Kidney tubule cell (primary cell): ENCODE results near the gene SMURF2.
"Not testable (repeated sequence)": the region's sequence is repeated elsewhere in the genome, so short reads cannot be mapped to it uniquely, and the experiment has no call there.

Source experiments
- DNase-seq: peaks from one replicate; pipeline ENCODE4 v3.0.0-alpha.2; 2018; ENCODE audit warnings: low spot score

SMURF2 gene

DNA sequence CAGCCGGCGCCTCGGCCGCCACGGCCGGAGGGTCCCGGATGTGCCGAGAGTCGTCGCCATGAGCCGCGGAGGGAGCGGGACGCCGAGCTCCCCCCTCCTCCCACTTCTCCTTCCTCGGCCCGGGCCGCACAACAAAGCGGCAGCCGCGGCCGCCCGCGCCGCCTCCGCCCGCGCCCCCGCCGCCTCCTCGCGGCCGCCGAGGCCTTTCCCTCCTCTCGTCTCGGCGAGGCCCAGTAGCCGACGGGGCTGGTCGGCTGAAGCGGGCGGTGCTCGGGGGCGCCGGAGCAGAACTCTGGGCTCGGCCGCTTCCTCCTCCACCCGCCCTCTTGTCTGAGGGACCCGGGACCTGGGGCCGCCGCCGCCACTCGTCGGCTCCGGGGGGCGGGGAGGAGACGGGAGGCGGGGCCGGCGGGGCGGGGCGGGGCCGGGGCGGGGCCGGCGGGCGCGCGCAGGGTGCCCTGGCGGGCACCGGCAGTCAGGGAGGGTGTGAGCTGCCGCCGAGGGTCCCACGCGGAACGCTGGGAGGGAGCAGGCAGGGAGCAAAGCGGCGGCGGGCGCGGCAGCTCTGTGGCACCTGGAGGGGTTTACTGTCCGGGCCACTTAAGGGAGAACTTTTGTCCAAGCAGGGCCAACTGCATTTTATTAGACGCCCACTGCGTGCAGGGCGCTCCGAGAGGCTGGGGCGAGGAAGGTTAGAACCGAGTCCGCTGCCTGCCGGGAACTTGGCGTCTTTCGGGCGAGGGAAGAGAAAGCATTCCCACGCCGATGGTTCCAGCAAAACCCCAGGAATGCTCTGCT is at the start of gene SMURF2:
SMURF2 (minus strand) TSS at position 332 of the 798 bp plus-strand sequence. CDS start 427 bp downstream, outside the sequence.
- peak; percentile 89 for DNase-seq

DNA sequence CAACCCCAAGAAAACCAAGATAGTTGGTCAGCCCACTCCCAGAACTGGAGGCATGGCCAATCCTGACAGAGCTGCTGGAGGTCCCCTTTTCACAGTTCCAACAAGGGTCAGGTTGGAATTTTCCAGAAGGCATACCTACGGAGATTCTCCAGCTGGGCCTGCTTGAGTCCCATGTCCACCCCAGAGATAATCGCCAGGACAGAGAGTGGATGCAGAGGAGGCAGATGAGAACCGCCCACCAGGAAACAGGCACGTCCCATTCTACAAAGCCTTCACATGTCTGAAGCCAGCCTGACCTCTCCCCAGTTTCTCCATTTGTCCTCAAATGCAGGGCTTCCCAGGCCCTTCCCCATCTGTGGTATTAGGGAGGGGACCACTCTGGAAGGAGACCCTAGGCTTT is 47.4 kb upstream of the SMURF2 start:
- no peak for DNase-seq

GRCh38 chr17:64707050-64707591 is 45.0 kb upstream of the SMURF2 start:
- peak; percentile 100 for DNase-seq

DNA sequence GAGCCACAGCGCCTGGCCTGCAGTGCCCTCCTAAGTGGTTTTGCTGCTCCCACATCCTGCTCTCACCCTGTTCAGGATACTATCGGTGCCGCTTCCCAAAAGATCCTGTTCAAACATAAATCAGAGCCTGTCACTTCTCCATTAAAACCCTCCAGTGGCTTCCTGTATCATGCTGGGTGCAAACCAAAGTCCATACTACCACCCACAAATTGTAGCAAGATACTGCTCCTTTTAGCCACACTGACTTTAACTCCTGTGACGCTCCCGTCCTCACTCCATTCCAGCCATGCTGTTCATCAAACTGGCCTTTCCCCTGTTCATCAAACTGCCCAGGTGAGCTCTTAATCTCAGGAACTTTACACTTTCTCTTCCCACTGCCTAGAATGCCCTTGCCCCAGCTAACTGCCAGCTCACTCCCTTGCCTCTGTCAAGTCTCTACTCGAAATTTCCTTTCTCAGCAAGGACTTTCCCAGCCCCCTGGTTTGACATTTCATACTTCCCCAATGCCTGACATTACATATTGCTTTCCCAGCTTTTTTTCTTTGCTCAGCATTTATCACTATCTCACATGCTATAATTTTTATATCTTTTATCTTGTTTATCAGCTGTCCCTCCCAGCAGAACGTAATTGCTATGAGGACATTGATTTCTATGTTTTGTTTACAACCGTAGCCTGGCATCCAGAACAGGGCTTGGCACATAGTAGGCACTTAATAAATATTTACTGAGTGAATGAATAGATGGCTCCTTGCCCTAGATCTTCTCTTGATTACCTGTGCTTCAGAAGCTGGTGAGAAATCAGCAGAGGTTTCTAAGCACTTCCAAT is 44.3 kb upstream of the SMURF2 start:
- DNase-seq = peak; percentile 69

DNA sequence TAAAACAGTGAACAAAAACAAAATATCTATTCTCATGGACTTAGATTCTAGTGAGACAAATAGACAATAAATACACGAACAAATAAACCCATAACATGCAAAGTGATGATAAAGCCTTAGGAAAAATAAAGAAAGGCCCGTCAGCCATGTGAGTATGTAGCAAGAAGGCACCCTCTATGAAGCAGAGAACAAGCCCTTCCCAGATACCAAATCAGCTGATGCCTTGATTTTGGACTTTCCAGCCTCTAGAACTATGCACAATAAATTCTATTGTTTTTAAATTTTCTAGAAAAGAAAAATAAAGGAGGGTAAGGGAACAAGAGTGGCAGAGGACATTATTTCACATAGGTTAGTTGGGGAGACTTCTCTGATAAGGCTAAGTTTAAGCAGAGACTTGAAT is 40.7 kb upstream of the SMURF2 start:
- no peak for DNase-seq

DNA sequence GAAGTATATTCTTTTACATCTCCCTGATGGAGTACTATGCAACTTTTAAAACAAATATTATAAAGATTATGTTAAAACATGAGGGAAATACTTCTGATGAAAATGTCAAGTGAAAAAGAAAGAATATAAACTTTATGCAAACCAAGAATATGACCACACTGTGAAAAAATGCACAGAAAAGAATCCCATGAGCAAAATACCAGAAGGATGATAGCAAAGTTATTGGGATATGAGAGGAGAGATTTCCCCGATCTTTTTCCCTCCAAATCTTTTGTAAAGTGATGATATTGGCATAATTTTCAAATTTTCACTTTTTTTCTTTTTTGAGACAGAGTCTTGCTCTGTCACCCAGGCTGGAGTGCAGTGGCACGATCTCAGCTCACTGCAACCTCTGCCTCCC is 36.6 kb upstream of the SMURF2 start:
- DNase-seq = no peak

- peak; percentile 89 for DNase-seq
Observed at GRCh38 chr17:64694207-64694606, 32.1 kb upstream of the SMURF2 start.

- DNase-seq = no peak
Observed at GRCh38 chr17:64692187-64692586, 30.1 kb upstream of the SMURF2 start.

DNA sequence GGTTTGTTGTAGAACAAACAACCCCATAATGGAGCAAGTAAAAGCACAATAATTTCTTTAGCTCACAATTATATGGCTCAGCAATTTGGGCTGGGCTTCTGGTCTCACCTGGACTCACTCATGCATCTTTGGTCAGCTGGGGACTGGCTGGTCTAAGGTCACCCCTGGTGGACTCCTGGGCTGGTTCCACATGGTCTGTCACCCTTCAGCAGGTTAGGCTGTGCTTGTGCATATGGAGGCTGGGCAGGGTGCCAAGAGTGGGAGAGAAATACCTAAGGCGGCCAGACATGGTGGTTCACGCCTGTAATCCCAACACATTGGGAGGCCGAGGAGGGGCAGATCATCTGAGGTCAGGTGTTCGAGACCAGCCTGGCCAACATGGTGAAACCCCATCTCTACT is 27.0 kb upstream of the SMURF2 start:
- peak; percentile 70 for DNase-seq

- no peak for DNase-seq
Observed at GRCh38 chr17:64688481-64688880, 26.4 kb upstream of the SMURF2 start.

DNA sequence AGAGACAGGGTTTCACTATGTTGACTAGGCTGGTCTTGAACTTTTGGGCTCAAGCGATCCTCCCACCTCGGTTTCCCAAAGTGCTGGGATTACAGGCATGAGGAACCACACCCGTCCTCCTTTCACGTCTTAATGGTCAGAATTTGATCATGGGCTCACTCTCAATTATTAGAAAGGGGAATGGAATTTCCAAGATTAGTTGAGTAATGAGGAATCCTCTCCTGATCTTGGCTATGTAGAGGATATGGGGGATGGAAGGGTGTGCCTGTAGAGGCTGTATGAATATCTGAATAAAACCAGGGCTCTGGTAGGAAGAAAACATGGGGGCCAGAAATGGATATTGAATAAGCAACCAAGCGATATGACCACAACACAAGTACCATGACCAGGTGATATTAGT is 25.9 kb upstream of the SMURF2 start:
- peak; percentile 64 for DNase-seq

DNA sequence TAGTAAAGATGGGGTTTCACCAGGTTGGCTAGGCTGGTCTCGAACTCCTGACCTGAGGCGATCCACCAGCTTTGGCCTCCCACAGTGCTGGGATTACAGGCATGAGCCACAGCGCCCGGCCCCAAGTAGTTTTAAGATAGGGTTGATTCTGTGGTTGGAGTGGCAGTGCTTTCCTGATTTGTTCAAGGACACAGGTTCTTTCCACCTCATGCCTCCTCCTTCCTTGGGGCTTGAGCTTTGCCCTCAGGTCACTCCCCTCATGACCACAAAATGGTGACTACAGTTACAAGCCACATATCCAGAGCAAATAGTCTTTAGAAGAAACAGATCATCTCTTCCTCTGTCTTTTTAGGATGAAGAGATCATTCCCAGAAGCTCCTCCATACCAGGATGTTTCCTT is 25.3 kb upstream of the SMURF2 start:
- peak; percentile 15 for DNase-seq

- no peak for DNase-seq
Observed at GRCh38 chr17:64686705-64687104, 24.6 kb upstream of the SMURF2 start.

- DNase-seq = no peak
Observed at GRCh38 chr17:64685705-64686104, 23.6 kb upstream of the SMURF2 start.

DNA sequence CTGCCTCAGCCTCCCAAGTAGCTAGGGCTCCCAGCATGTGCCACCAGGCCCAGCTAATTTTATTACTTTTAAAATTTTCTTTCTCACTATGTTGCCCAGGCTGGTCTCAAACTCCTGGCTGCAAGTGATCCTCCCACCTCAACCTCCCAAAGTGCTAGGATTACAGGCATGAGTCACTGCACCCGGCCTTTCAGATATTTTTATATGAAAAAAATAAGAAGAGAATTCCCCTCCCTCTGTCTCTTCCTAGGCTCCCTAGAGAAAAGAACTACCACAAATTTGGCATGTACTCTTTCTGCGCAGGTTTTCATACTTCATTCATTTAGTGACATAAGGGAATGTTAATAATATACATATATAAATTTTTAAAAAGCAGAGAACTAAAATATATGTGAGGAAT is 21.7 kb upstream of the SMURF2 start:
- DNase-seq = no peak

DNA sequence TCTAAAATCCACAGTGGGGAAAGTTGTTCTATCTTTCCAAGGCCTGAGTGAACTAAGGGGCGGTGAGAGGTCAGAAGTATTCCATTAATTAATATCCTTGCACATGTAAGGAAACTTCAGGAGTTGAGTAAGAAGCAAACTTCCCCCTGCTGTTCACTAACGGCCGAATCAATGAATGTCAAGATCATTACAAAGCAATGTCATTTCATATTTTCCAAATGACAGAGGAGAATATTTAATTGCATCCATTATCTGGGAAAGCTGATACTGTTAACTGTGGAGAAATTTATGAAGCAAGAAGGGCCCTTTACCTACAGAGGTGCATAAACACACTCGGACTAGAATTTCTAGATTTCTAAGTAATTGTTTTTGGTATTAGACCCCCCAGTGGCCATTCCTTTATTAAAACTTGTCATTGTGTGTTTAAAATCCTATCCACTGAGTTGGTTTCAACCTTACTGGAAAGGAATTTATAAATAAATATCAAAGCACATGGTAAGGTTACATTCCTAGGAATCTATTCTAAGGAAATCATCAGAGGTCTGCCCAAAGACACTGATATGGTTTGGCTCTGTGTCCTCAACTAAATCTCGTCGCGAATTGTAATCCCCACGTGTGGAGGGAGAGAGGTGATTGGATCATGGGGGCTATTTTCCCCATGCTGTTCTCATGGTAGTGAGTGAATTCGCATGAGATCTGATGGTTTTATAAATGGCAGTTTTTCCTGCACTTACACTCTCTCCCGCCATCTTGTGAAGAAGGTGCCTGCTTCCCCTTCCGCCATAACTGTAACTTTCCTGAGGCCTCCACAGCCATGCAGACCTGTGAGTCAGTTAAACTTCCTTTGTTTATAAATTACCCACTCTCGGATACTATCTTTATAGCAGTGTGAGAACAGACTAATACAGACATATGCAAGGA is 20.4 kb upstream of the SMURF2 start:
- peak; percentile 72 for DNase-seq

GRCh38 chr17:64679710-64680216 is 17.7 kb upstream of the SMURF2 start:
- DNase-seq = peak; percentile 99

- DNase-seq = no peak
Observed at GRCh38 chr17:64676763-64677162, 14.7 kb upstream of the SMURF2 start.

DNA sequence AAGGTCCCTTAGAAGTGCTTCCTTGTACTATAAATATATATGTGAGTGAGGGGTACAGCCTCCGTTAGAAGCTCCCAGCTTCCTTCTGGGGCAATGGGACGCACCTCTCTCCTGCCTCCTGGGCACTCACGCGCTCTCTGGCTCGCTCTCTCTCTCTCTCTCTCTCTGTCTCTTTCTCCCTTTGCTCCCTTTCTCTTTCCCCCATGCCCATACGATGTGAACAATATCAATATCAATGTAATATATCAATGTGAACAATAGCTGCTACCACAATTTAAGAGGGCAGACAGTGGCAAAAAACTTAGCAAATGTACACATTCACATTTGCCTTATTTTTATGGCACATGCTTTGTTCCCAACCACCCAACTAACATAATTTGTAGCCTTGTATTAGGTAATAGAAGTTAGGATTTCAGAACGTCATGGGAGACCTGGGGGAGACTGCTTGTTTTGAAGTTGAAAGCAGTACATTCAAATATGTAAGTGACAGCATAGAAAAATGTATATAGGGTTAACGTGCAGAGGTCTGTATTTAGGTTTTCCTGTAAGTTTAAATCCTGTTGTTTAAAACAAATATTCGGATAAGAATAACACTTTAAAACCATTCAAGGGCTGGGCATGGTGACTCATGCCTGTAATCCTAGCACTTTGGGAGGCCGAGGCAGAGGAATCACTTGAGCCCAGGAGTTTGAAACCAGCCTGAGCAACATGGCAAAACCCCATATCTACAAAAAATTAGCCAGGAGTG is 8.9 kb upstream of the SMURF2 start:
- DNase-seq = not testable (repeated sequence)

DNA sequence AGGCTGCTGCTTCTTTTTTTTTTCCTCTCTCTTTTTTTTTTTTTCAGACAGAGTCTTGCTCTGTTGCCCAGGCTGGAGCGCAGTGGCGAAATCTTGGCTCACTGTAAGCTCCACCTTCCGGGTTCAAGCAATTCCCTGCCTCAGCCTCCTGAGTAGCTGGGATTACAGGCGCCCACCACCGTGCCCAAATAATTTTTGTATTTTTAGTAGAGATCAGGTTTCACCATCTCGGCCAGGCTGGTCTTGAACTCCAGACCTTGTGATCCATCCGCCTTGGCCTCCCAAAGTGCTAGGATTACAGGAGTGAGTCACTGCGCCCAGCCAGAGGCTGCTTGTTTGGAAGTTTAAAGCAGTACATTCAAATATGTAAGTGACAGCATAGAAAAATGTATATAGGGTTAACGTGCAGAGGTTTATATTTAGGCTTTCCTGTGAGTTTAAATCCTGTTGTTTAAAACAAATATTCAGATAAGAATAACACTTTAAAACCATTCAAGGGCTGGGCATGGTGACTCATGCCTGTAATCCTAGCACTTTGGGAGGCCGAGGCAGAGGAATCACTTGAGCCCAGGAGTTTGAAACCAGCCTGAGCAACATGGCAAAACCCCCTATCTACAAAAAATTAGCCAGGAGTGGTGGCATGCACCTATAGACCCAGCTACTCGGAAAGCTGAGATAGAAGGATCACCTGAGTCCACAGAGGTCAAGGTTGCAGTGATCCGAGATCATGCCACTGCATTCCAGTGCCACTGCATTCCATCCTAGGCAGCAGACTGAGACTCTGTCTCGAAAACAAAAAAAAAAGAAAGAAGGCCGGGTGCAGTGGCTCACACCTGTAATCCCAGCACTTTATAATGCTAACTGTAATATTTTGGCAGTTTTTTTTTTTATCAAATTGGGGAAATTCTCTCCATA is 6.0 kb upstream of the SMURF2 start:
- DNase-seq = peak; percentile 40
